T-helper 22 cell (primary cell): ENCODE data around the gene ITGAX.
"Not testable (repeated sequence)": the region's sequence is repeated elsewhere in the genome, so short reads cannot be mapped to it uniquely, and the experiment has no call there.

ENCODE experiments used
- DNase-seq: peaks from one replicate; pipeline ENCODE4 v3.0.0-alpha.2; 2020; ENCODE audit warnings: low read depth

ITGAX gene

GRCh38 chr16:31354394-31355291 lies at the start of gene ITGAX:
Gene ITGAX (plus strand): TSS chr16:31355176. CDS start chr16:31355255, 79 bp downstream.
- no peak for DNase-seq

- DNase-seq, result no peak
Observed at GRCh38 chr16:31305219-31305618, 49.8 kb upstream of the ITGAX start.

GRCh38 chr16:31308381-31308780 lies 46.6 kb upstream of the ITGAX start:
- not testable (repeated sequence) for DNase-seq

- no peak for DNase-seq
Observed at GRCh38 chr16:31322500-31322899, 32.5 kb upstream of the ITGAX start.

GRCh38 chr16:31323959-31324629 lies 30.9 kb upstream of the ITGAX start:
- DNase-seq, result no peak

- no peak for DNase-seq
Observed at GRCh38 chr16:31325171-31325570, 29.8 kb upstream of the ITGAX start.

GRCh38 chr16:31327646-31328225 lies 27.2 kb upstream of the ITGAX start:
- no peak for DNase-seq

GRCh38 chr16:31328322-31329052 lies 26.5 kb upstream of the ITGAX start:
- DNase-seq, result no peak

- no peak for DNase-seq
Observed at GRCh38 chr16:31329671-31330552, 25.1 kb upstream of the ITGAX start.

- DNase-seq, result no peak
Observed at GRCh38 chr16:31330553-31330890, 24.5 kb upstream of the ITGAX start.

- DNase-seq, result no peak
Observed at GRCh38 chr16:31331141-31331764, 23.7 kb upstream of the ITGAX start.

GRCh38 chr16:31331807-31332301 lies 23.1 kb upstream of the ITGAX start:
- no peak for DNase-seq

- no peak for DNase-seq
Observed at GRCh38 chr16:31332544-31332943, 22.4 kb upstream of the ITGAX start.

- no peak for DNase-seq
Observed at GRCh38 chr16:31333686-31334649, 21.0 kb upstream of the ITGAX start.

- no peak for DNase-seq
Observed at GRCh38 chr16:31334934-31335333, 20.0 kb upstream of the ITGAX start.

- no peak for DNase-seq
Observed at GRCh38 chr16:31335431-31335830, 19.5 kb upstream of the ITGAX start.

- not testable (repeated sequence) for DNase-seq
Observed at GRCh38 chr16:31338166-31338685, 16.8 kb upstream of the ITGAX start.

GRCh38 chr16:31344712-31345111 lies 10.3 kb upstream of the ITGAX start:
- no peak for DNase-seq

- DNase-seq, result no peak
Observed at GRCh38 chr16:31347445-31347844, 7.5 kb upstream of the ITGAX start.
